NCI-H2227 (cell line): ENCODE data around the gene SCO2.

Experiments used
- DNase-seq: peaks from one replicate; lab custom pipeline; 2025; ENCODE audit not compliant: unreplicated experiment; lab: John Stamatoyannopoulos, UW

SCO2 gene

GRCh38 chr22:50503475-50504145, 21.8 kb downstream of the SCO2 start:
- no peak for DNase-seq

- no peak for DNase-seq
Observed at GRCh38 chr22:50502628-50503474, 22.5 kb downstream of the SCO2 start.

DNA sequence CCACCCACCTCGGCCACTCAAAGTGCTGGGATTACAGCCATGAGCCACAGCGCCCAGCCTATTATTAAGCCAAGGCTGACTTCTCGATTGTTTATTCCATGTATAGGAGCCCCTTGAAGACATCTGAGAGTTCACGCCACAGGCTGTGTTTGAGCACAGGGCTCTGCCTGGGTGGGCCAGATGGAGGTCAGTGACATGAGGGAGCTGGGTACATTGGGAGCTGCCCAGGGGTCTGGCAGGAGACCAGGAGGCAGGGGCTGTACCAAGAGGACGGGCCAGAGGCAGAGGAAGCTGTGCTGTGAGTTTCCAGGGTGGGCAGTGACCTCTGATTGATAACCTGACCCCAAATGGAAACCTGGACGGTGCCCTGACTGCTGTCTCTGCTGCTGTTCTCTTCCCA, 23.3 kb downstream of the SCO2 start:
- no peak for DNase-seq

DNA sequence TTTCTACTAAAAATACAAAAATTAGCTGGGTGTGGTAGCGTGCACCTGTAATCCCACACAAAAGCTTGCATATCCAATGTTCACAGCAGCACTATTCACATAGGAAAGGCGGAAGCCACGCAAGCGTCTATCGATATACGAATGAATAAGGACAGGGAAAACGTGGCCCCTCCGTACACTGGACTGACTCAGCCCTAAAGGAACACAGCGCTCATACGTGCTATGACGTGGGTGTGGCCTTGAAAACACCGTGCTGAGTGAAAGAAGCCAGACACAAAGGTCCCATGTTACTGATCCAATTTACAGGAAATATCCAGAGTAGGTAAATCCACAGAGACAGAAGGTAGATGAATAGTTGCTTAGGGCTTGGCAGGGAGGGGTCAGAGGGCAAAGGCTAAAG, 24.9 kb downstream of the SCO2 start:
- no peak for DNase-seq

DNA sequence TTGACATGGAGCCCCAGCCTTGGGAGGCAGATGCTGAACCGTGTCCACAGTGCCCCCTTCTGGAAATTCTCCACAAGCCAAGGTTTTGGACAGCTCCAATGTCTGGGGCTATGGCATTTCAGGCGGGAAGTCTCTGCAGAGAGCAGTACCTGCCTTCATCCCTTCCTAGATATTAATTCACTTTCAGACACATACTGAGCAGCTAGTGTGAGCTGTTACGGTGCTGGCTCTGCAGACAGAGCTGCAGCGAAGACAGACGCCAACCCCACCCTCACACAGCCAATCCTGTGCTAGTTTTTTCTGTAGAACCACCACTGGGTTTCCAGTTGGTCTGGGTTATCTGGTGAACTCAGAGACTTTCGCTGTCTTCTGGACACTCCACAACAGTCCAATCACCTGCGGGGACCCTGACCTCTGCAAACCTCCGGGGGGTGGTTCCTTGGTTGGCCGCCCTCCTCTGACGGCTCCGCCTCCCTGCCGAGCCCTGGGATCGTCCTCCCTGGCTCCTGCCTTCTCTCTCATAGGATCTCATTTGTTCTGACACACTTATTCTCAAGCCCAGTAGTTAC, 27.0 kb downstream of the SCO2 start:
- DNase-seq: peak; percentile 79

DNA sequence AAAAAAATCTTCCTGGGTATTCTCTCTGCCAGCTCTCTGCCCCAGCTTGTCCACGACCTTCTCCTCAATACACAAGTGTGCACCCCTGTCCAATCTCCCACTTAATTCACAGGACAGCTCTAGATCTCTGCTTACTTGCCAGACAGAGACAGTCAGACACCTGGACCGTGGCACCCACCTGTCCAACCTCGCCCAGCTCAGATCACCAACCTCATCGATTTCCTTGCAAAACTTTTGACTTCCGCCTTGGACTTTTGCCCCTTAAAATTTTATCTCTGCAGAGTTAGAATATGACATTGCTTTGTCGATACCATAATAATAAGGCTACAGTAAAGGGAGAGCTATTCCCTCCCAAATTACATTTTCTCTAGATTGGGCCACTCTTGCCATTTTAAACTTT, 28.3 kb downstream of the SCO2 start:
- DNase-seq: no peak

DNA sequence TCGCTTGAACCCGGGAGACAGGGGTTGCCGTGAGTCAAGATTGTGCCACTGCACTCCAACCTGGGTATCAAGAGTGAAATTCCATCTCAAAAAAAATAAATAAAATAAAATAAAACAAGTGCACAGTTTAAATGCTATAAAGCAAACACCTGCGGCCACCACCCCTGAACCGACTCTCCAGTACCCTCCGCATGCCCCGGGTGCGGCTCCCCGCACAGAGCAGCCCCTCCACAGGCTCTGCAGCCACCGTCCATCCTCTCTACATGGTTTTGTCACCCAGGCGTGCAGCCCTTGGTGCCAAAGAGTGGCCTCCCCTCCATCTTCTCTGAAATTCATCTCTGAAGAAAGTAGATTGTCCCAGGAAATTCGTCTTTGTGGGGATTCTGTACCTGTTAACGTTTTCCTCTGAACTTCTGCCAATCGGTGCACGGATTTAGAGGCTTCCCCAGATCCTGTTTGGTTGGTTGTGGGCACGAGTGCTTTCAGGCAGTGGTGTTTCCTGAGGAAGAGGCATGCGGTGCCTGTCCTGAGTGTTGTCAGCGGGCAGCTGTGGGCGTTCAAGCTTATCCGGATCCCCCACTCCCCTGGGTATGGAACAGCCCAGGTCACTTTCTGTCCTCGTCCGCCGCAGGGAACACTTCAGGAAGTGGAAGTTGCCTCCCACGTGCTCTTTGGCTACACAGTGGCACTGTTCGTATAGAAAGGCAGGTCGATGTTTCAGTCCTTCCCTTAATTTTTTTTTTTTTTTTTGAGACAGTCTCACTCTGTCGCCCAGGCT, 34.7 kb downstream of the SCO2 start:
- no peak for DNase-seq

- no peak for DNase-seq
Observed at GRCh38 chr22:50489363-50490243, 35.8 kb downstream of the SCO2 start.

DNA sequence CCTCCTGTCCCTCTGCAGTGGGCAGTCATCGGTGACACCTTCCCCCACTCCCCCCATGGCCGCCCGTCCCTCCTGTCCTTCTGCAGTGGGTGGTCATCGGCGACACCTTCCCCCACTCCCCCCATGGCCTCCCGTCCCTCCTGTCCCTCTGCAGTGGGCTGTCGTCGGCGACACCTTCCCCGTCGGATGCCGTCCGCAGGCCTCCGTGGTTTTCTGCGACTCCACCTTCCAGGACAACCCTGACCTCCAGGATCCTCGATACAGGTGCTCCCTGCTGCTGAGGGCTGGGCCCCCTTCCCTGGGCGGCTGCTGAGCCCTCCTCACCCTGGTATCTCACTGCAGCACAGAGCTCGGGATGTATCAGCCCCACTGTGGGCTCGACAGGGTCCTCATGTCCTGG, 36.5 kb downstream of the SCO2 start:
- no peak for DNase-seq

- no peak for DNase-seq
Observed at GRCh38 chr22:50488006-50488677, 37.3 kb downstream of the SCO2 start.

DNA sequence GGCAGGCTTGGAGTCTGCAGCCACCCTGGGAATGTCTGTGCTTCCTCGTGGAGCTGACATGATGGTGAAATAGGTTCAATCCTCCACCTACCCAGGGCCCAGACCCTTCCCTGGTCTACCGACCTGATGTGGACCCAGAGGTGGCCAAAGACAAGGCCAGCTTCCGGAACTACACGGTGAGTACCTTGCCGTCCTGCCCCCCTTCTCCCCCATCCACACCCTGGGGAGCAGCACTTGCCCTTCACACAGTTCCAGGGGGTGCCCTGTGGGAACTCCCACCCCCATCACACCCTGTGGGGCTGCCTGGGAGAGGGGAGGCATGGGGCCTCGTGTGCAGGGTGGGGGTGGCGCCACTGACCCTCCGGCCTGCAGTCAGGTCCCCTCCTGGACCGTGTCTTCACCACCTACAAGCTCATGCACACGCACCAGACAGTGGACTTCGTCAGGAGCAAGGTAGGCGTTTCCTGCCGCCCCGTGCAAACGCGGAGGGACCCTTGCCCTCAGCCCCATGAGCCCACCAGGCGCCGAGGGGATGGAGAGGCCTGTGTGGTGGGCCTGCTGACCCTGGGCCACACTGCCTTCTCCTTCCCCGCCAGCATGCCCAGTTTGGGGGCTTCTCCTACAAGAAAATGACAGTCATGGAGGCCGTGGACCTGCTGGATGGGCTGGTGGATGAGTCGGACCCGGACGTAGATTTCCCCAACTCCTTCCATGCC, 38.0 kb downstream of the SCO2 start:
- no peak for DNase-seq

GRCh38 chr22:50486561-50487289, 38.7 kb downstream of the SCO2 start, which contains the start of gene MIOX:
MIOX (plus strand) TSS chr22:50486859; CDS start chr22:50486898, 39 bp downstream.
- no peak for DNase-seq

DNA sequence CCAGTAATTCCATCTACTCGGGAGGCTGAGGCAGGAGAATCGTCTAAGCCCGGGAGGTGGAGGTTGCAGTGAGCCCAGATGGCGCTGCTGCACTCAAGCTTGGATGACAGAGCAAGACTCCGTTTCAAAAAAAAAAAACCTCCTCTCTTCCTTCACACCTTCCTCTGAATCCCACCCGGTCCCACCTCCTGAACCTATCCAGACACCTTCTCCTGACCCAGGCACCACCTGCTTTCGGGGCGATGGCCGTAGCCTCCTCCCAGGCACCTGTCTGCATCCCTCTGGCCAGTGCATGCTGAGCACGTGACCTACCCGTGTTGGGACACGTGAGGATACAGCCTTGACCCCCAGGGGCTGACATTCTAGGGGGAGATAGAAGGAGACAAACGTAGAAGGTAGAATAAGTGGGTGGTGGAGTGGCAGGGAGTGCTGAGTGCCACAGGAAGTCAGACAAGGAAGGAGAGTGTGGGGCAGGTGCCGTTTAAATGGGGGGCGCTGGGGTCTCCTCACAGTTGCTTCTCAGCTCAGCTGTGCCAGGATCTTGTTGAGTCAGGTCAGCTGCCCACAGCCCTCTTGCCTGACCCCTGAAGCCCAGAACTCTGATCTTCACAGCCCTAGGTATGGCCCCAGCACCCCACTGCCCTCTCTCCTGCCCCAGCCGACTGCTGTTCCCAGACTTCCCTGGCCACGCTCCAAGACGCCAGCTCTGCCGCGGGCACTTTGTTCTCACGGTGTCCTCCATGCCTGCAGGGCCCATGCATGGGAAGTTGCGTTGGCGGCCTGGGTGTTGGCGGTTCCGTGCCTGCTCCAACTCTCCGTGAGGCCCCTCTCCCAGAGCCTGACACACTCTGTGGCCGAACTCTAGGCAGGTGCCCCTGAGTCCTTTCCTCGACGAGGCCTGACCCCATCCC, 39.9 kb downstream of the SCO2 start:
- no peak for DNase-seq

GRCh38 chr22:50483977-50484853, 41.2 kb downstream of the SCO2 start:
- no peak for DNase-seq

DNA sequence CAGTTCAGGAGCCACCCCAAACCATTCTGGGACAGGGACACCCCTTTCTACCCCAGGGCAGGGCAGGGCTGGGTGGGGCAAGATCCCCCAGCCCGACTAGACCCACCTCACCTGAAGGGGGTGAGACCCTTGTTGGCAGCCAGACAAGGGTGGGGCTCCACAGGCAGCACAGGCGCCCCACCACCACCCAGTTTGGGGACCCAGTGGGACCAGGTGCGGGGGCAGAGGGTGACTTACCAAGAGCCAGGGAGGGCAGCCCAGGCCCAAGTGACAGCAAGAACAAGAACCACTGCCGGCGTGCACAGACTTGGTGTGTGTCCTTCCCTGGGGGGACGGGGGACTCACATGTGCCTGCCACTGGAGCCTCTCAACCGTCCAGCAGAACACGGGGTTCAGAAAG, 41.8 kb downstream of the SCO2 start:
- DNase-seq: no peak

DNA sequence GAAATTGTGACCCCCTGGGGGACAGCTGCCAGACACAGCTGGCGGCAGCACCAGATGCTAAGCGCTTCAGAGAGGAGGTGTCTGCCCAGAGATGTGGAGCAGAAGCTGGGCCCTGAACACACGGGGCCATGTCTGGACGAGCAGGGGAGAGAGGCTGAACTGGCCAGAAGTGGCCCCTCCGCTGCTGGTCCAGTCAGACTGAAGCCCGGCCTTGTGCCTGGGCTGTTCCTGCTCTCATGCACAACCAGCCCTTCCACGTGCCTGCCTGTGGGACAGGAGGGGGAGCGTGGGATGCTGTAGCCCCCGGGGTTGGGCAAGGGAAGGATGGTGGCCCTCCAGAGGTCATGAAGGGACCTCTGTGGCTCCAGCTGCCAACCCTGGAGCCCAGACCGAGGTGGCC, 42.3 kb downstream of the SCO2 start:
- no peak for DNase-seq
